Ascending aorta (tissue), 2 donors: ENCODE data around the gene CSPG4. TPM values are rescaled to one million over a fixed set of nuclear protein-coding genes. Genes with fewer than 3 reads are reported as not detected.
A peak's percentile ranks its signal among the peaks of the same experiment; 100 is the strongest.

Source experiments
- DNase-seq, 2 donors: peaks; one replicate each; pipeline ENCODE4 v3.0.0-alpha.2; 2019; ENCODE audit warnings: low spot score in 2 of 2
- H3K27ac ChIP-seq, 2 donors: fragments of 200-600 bp; sonication (generic); one replicate each; pipeline ENCODE4 v1.5.1; 2016 to 2017; ENCODE audit warnings: mild to moderate bottlenecking in 1 of 2
- H3K27me3 ChIP-seq: fragments of 200-600 bp; sonication (generic); one replicate; pipeline ENCODE4 v1.5.1; 2017
- H3K36me3 ChIP-seq, 2 donors: fragments of 200-600 bp; sonication (generic); one replicate each; pipeline ENCODE4 v1.5.1; 2016
- H3K4me1 ChIP-seq, 2 donors: fragments of 200-600 bp; sonication (generic); one replicate each; pipeline ENCODE4 v1.5.1; 2016 to 2017; ENCODE audit warnings: mild to moderate bottlenecking in 1 of 2
- H3K4me3 ChIP-seq, 2 donors: fragments of 200-600 bp; sonication (generic); one replicate each; pipeline ENCODE4 v1.5.1; 2016 to 2017; ENCODE audit warnings: mild to moderate bottlenecking in 1 of 2
- H3K9me3 ChIP-seq, 2 donors: fragments of 200-600 bp; sonication (generic); one replicate each; pipeline ENCODE4 v1.5.1; 2016
- intact Hi-C: fragments of 100-400 bp; cut with DNase I; formaldehyde crosslinking; loops from one replicate; pipeline ENCODE4 v1.15.1; 2023
- total RNA-seq: library from RNA; depleted of rRNA; stranded (reverse); fragments of >200 nt; gene quantifications from one replicate; pipeline ENCODE4 v1.1.0, GENCODE V29; 2016
- TF ChIP-seq, protein P1 (sequence below), 3 experiments: fragments of 200-600 bp in 2 of 3; fragments of 450-650 bp in 1 of 3; sonication (generic) in 2 of 3; IDR thresholded peaks; one replicate each; pipeline ENCODE4 v1.5.1; 2016 to 2019; ENCODE audit warnings: antibody characterized with exemption in 3 of 3, mild to moderate bottlenecking in 1 of 3, moderate library complexity in 1 of 3

The CSPG4 gene
- total RNA-seq, 1 donor from 2014 or later = 258 TPM

DNA sequence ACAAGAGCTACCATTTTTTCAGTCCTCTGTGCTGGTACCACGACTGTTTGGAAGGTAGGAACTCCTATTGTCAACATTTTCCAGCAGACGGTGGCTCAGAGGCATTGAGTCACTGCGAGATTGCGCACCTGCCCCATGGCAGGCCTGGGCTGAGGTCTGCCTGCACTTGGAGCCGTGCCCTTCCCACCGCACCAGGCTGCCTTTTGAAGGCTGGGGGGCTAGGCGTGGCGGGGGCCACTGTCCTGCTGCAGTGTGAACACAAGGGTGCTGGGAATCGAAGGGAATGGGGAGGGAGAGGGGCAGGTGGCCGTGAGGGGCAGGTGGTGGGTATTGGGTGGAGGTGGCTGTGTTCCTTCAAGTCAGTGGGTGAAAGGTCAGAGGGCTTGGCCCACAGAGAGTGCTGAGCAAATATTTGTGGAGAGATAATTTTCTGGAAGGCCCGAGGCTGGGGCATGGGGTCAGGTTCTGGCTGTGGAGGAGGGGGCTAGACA is 48.7 kb downstream of the CSPG4 start:
- DNase-seq = no peak
- Histone ChIP-seq H3K4me1 (peaks cover 27 to 67% of the 10 kb centered on the region in 2 donors), H3K27ac (peak overlapping the region; percentile 95 to 97), H3K9me3 (no peaks in the 10 kb centered on the region), H3K4me3 (no peak overlapping the region), H3K36me3 (peaks cover 0 to 15% of the 10 kb centered on the region in 2 donors), H3K27me3 (no peaks in the 10 kb centered on the region)
- intact Hi-C loops = no loop called here
- TF ChIP-seq, protein P1, sequence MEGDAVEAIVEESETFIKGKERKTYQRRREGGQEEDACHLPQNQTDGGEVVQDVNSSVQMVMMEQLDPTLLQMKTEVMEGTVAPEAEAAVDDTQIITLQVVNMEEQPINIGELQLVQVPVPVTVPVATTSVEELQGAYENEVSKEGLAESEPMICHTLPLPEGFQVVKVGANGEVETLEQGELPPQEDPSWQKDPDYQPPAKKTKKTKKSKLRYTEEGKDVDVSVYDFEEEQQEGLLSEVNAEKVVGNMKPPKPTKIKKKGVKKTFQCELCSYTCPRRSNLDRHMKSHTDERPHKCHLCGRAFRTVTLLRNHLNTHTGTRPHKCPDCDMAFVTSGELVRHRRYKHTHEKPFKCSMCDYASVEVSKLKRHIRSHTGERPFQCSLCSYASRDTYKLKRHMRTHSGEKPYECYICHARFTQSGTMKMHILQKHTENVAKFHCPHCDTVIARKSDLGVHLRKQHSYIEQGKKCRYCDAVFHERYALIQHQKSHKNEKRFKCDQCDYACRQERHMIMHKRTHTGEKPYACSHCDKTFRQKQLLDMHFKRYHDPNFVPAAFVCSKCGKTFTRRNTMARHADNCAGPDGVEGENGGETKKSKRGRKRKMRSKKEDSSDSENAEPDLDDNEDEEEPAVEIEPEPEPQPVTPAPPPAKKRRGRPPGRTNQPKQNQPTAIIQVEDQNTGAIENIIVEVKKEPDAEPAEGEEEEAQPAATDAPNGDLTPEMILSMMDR (IDR thresholded peaks at IDR 0.05) = no peak

DNA sequence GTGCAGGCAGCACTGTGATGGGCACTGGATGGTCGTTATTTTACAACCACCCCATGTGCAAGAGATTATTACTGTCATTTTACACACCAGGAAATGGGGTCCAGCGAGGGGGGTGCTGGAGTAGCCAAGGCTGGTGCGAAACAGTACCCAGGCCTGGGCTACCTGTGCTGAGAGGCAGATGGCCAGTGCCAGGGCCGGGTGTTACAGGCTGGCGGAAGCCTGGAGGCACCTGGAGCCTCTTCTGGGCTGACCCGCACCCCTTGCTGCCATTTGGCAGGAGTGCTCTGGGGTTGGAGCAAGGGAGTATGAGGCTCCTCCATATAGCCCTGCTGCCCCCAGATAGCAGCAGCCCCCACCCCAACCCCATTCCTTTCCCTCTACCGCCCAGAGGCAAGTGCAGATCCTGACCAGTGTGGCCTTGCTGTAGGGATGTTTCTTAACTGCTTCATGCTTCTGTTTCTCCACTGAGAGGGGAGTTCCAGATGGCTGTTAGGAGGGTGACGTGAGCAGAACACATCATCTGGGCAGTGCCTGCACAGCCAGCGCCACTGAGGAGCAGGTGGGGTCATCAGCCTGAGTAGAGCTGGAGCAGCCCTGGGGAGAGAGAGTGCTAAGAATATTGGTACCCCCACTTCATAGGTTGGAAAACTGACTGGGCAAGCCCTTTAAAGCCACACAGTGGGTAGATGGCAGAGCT is 49.7 kb downstream of the CSPG4 start:
- no peak overlapping the region for H3K4me3 ChIP-seq
- H3K9me3 ChIP-seq = no peaks in the 10 kb centered on the region
- peaks cover under 1 to 25% of the 10 kb centered on the region in 2 donors for H3K36me3 ChIP-seq
- H3K4me1 ChIP-seq = peaks cover 26 to 66% of the 10 kb centered on the region in 2 donors
- intact Hi-C loops = no loop called here
- no peak for DNase-seq
- TF ChIP-seq, protein P1 (IDR thresholded peaks at IDR 0.05) = no peak
- H3K27ac ChIP-seq = peak overlapping the region; percentile 95 to 97
- H3K27me3 ChIP-seq = no peaks in the 10 kb centered on the region

DNA sequence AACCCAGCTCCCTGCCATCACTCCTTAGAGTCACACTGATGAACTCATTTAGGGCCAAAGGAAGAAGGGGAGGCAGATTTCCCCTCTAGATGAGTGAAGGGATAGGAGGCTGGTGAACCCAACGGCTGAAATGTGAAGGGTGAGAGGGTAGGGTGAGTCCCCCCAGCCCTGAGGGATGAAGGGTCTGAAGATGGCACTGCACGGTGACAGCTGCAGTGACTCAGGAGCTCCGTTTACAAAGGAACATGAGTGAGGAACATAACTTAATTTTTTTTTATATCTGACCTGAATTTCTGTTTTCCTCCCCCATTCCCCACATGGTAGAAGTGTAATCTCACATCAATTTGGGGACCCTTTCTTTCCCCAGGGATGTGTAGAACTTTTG is 50.9 kb downstream of the CSPG4 start:
- Histone ChIP-seq H3K27me3 (no peaks in the 10 kb centered on the region), H3K4me3 (peak overlapping the region in 1 of 2 donors; percentile 42), H3K4me1 (peaks cover 16 to 54% of the 10 kb centered on the region in 2 donors), H3K36me3 (peaks cover 13 to 37% of the 10 kb centered on the region in 2 donors), H3K27ac (peak overlapping the region; percentile 95 to 97), H3K9me3 (no peaks in the 10 kb centered on the region)
- intact Hi-C loops = loop anchor here (1.0 to 2.0 kb wide), 2 partner anchors 15 to 21 kb away; partner anchors contain the start of genes IMP3 and SNX33
- TF ChIP-seq, protein P1 (IDR thresholded peaks at IDR 0.05) = no peak
- DNase-seq = no peak

DNA sequence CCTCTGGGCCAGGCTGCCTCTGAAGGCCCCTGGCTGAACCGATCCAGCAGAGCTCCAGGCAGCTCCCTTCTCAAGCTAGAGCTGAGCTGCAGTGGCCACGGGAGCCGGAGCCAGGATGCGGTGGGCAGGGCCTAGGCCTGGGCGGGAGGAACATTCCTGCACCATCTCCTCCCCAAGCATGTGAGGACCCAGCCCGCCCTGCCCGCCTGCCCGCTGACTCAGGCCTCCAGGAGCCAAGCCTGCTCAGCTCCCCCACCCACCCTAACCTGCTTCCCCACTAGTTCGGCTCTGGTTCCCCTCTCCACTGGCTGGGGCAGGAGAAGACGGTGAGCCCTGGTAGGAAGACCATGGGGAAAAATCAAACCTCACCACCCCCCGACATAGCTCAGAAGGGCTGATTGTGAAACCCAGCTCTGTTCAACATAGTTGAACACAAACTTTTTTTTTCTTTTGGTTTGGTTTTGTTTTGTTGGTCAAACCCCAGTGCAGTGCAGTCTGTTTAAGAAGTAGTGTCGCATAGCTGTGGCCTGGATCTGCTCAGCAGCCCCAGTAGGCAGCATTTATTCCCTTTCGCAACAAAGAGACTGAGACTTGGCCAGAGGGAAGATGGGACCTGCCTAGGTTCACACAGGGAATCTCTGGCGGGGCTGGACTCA is 51.4 kb downstream of the CSPG4 start:
- DNase-seq = peak; percentile 66 to 96
- Histone ChIP-seq H3K9me3 (no peaks in the 10 kb centered on the region), H3K4me3 (peak overlapping the region in 1 of 2 donors; percentile 42), H3K27me3 (no peaks in the 10 kb centered on the region), H3K36me3 (peaks cover 15 to 42% of the 10 kb centered on the region in 2 donors), H3K4me1 (peaks cover 16 to 51% of the 10 kb centered on the region in 2 donors), H3K27ac (peak overlapping the region; percentile 95 to 97)
- intact Hi-C loops = loop anchor here (1.0 to 2.0 kb wide), 2 partner anchors 14 to 21 kb away; partner anchors contain the start of genes IMP3 and SNX33
- TF ChIP-seq, protein P1 (IDR thresholded peaks at IDR 0.05) = no peak

DNA sequence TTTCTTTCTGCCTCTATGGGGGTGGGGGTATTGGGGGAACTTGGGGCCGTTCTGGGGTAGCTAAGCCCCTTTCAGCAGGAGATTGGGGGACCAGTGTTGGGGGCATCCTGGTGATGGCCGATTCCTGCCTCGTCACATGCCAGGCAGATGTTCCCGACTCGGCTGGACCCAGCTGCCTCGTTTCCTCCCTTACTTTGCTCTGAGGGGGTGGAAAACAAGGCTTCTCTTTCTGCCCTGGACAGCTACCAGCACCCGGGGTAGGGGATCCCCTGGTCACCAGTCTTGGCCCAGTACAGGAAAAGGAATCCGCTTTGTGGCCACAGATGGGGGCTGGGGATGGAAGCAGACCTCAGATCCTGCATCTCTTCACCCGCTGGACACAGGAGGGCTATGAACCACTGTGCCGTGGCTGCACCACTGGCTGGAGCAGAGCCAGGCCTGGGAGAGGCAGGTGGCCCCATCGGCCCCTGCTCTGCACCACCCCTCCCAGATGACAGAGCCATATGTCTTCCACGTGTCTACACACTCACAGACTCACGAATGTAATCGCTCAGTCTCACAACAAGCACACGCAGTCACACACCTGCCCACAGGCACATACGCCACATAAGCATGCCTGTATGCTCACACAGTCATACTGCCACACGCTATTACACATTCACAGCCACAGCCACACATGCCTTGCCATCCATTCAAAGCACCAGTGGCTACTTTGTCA is 52.6 kb downstream of the CSPG4 start:
- TF ChIP-seq, protein P1 (IDR thresholded peaks at IDR 0.05) = no peak
- no peak overlapping the region for H3K4me3 ChIP-seq
- H3K4me1 ChIP-seq = peaks cover 19 to 45% of the 10 kb centered on the region in 2 donors
- peak overlapping the region; percentile 95 to 97 for H3K27ac ChIP-seq
- H3K36me3 ChIP-seq = peaks cover 15 to 45% of the 10 kb centered on the region in 2 donors
- no peaks in the 10 kb centered on the region for H3K9me3 ChIP-seq
- DNase-seq = no peak
- intact Hi-C loops = loop anchor here (2.0 kb wide), 1 partner anchor 13 kb away; the partner anchor contains the start of gene SNX33
- H3K27me3 ChIP-seq = no peaks in the 10 kb centered on the region
